Caco-2 (cell line): Measurements from ENCODE around the gene LENG8. TPM values are rescaled to one million over a fixed set of nuclear protein-coding genes. Genes with fewer than 3 reads are reported as not detected.
"Not testable (repeated sequence)": the region's sequence is repeated elsewhere in the genome, so short reads cannot be mapped to it uniquely, and the experiment has no call there.

ENCODE experiments used
- BruUV-seq: library from RNA; stranded (reverse); fragments of 400-500 nt; replicated peaks from 2 replicates; lab custom pipeline; 2021; lab: Mats Ljungman, UMichigan
- CTCF ChIA-PET: fragments of 300-600 bp; sonication (Branson Sonifier 250); formaldehyde crosslinking; loops from one replicate; lab custom pipeline; 2022; ENCODE audit warnings: antibody characterized with exemption; lab: Charles Lee
- POLR2A ChIA-PET: fragments of 300-600 bp; sonication (Branson Sonifier 250); formaldehyde crosslinking; loops from one replicate; lab custom pipeline; 2022; ENCODE audit warnings: antibody characterized with exemption; lab: Charles Lee
- DNase-seq, 2 experiments: peaks; one replicate each; pipeline versions ENCODE4 v3.0.0 to v3.0.0-alpha.2; 2020 to 2022
- H3K27me3 ChIP-seq: replicated peaks from 2 replicates; pipeline ENCODE4 v1.6.0; 2011; ENCODE audit warnings: low read length; ENCODE audit not compliant: control insufficient read depth, insufficient read depth
- H3K36me3 ChIP-seq: 2 replicates; pipeline ENCODE4 v1.5.1; 2011; ENCODE audit warnings: low read length; ENCODE audit not compliant: control insufficient read depth, insufficient read depth
- H3K4me1 ChIP-seq: fragments of 250-450 bp; sonication (Bioruptor Pico); 2 replicates; pipeline ENCODE4 v1.5.1; 2020; ENCODE audit warnings: mild to moderate bottlenecking
- H3K4me3 ChIP-seq: 2 replicates; pipeline ENCODE4 v1.5.1; 2011; ENCODE audit warnings: low read depth, mild to moderate bottlenecking, control low read depth, low read length
- H3K9me3 ChIP-seq: fragments of 250-450 bp; sonication (Bioruptor Pico); 2 replicates; pipeline ENCODE4 v1.5.1; 2020; ENCODE audit warnings: mild to moderate bottlenecking, moderate library complexity
- H3K27ac Mint-ChIP-seq: one replicate; pipeline ENCODE4 v1.8.0; 2022; ENCODE audit warnings: mixed read lengths; ENCODE audit not compliant: unreplicated experiment
- H3K27me3 Mint-ChIP-seq: one replicate; pipeline ENCODE4 v1.8.0; 2022; ENCODE audit warnings: mixed read lengths; ENCODE audit not compliant: insufficient read depth, unreplicated experiment
- H3K36me3 Mint-ChIP-seq: one replicate; pipeline ENCODE4 v1.8.0; 2022; ENCODE audit warnings: mild to moderate bottlenecking, mixed read lengths; ENCODE audit not compliant: insufficient read depth, unreplicated experiment
- H3K4me1 Mint-ChIP-seq: one replicate; pipeline ENCODE4 v1.8.0; 2022; ENCODE audit warnings: low read depth, mixed read lengths; ENCODE audit not compliant: unreplicated experiment
- H3K4me3 Mint-ChIP-seq: one replicate; pipeline ENCODE4 v1.8.0; 2022; ENCODE audit warnings: mild to moderate bottlenecking, moderate library complexity, mixed read lengths; ENCODE audit not compliant: unreplicated experiment
- H3K9me3 Mint-ChIP-seq: one replicate; pipeline ENCODE4 v1.8.0; 2022; ENCODE audit warnings: mixed read lengths; ENCODE audit not compliant: unreplicated experiment
- CTCF ChIP-seq, 2 experiments: fragments of 200-600 bp in 1 of 2; IDR thresholded peaks; 1 replicate in 1 of 2; 2 replicates in 1 of 2; pipeline versions ENCODE4 v1.5.1 to v1.8.0; 2011 to 2022; ENCODE audit warnings: antibody characterized with exemption in 1 of 2, control low read depth in 1 of 2, inconsistent platforms in 1 of 2, low read depth in 1 of 2, low read length in 1 of 2, mild to moderate bottlenecking in 1 of 2, moderate library complexity in 1 of 2; ENCODE audit not compliant: insufficient read depth in 1 of 2, severe bottlenecking in 1 of 2, unreplicated experiment in 1 of 2
- intact Hi-C: fragments of 100-400 bp; cut with micrococcal nuclease; formaldehyde crosslinking; loops from one replicate; pipeline ENCODE4 v1.10.0; 2022; ENCODE audit not compliant: unreplicated experiment
- total RNA-seq: library from RNA; stranded (reverse); gene quantifications from 2 replicates; pipeline ENCODE4 v1.2.3, GENCODE V29; 2022

Gene LENG8
- total RNA-seq, 1 experiment from 2014 or later = 143 TPM

DNA sequence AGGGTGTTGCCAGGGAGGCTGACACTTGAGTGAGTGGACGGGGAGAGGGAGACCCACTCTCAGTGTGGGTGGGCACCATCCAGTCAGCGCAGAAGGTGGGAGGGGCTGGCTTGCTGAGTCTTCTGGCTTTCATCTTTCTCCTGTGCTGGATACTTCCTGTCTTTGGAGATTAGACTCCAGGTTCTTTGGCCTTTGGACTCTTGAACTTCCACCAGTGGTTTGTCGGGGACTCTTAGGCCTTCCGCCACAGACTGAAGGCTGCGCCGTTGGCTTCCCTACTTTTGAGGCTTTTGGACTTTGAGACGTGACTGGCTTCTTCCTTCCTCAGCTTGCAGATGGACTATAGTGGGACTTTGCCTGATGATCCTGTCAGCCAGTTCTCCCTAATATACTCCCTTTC, 4.3 kb upstream of the LENG8 start:
- Mint-ChIP-seq H3K27ac (peak overlapping the region; percentile 15), H3K4me3 (no peak overlapping the region), H3K9me3 (no peaks in the 10 kb centered on the region), H3K36me3 (peaks cover 70% of the 10 kb centered on the region), H3K27me3 (no peaks in the 10 kb centered on the region), H3K4me1 (no peaks in the 10 kb centered on the region)
- no peaks in the 10 kb centered on the region for H3K9me3 ChIP-seq
- POLR2A ChIA-PET = no interaction called here
- no TSS peak for BruUV-seq
- intact Hi-C loops = no loop called here
- peaks cover 27% of the 10 kb centered on the region for H3K4me1 ChIP-seq
- DNase-seq = peak; percentile 51 to 79
- no peaks in the 10 kb centered on the region for H3K27me3 ChIP-seq
- H3K4me3 ChIP-seq = no peak overlapping the region
- H3K36me3 ChIP-seq = peaks cover 1% of the 10 kb centered on the region; the same call in 1 of the 2 replicates
- CTCF ChIA-PET = no interaction called here
- TF ChIP-seq CTCF (IDR thresholded peaks at IDR 0.05; ENCODE audit: insufficient read depth in 1 of 2, low read depth in 1 of 2, low read length in 1 of 2, severe bottlenecking in 1 of 2, unreplicated experiment in 1 of 2) = no peak

GRCh38 chr19:54446349-54446748, 2.6 kb upstream of the LENG8 start:
- intact Hi-C loops, H3K27ac Mint-ChIP-seq, CTCF ChIA-PET, POLR2A ChIA-PET, H3K27me3 ChIP-seq, H3K9me3 ChIP-seq, H3K9me3 Mint-ChIP-seq, H3K27me3 Mint-ChIP-seq, H3K36me3 ChIP-seq, BruUV-seq, H3K4me3 ChIP-seq: not testable (repeated sequence)
- H3K36me3 Mint-ChIP-seq = peaks cover 73% of the 10 kb centered on the region
- TF ChIP-seq CTCF (IDR thresholded peaks at IDR 0.05; ENCODE audit: insufficient read depth in 1 of 2, low read depth in 1 of 2, low read length in 1 of 2, severe bottlenecking in 1 of 2, unreplicated experiment in 1 of 2) = peak; percentile 6 to 19
- peaks cover 13% of the 10 kb centered on the region for H3K4me1 Mint-ChIP-seq
- peak in 1 of 2 experiments; percentile 35 for DNase-seq
- H3K4me3 Mint-ChIP-seq = peak overlapping the region; percentile 92
- H3K4me1 ChIP-seq = peaks cover 27% of the 10 kb centered on the region

DNA sequence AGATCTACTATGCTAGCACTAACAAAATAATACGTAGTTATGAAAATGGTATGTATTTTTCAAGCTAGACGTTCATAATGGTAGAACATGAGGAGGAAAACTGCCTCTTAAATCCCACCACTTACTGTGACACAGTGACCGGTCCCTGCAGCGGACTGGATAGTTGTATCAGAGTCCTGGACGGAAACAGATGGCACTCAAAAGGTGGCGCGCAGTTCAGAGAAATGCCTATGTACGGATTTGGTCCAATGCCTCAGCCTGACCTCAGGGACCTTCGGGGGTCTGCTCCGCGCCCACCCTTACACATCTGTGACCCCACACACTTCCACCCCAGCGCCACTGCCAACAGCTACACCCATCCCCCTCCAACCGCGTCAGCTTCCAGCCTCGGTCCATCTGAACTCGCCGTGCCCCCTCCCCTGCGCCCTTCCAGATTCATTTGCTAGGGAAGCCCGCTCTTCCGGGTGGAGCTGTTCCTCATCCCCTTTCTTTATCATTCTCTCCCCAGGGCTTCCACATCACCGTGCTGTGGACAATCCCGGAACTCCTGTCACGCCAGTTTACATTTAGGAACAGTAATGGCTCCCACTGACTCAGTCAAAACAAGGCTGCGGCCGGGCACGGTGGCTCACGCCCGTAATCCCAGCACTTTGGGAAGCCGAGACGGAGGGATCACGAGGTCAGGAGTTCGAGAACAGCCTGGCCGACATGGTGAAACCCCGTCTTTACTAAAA, 792 bp upstream of the LENG8 start:
- TSS peak; percentile 49 for BruUV-seq

More for the DNA sequence above, 792 bp upstream of the LENG8 start:
- H3K9me3 Mint-ChIP-seq = no peaks in the 10 kb centered on the region
- ChIA-PET CTCF (interaction anchor here (0.9 to 1.7 kb wide), 4 partner anchors 9 to 258 kb away, joined by 3 to 12 read pairs (median 3); partner anchors contain the start of genes LENG9 and MBOAT7), POLR2A (interaction anchor here (0.5 to 1.7 kb wide), 11 partner anchors 9 to 637 kb away, joined by 3 to 48 read pairs (median 4); partner anchors contain the start of genes CDC42EP5, LENG1, LENG9 and MBOAT7)
- peaks cover 75% of the 10 kb centered on the region for H3K36me3 Mint-ChIP-seq
- H3K4me3 Mint-ChIP-seq = peak overlapping the region; percentile 92
- H3K27me3 Mint-ChIP-seq = no peaks in the 10 kb centered on the region
- intact Hi-C loops = no loop called here
- TF ChIP-seq CTCF (IDR thresholded peaks at IDR 0.05; ENCODE audit: insufficient read depth in 1 of 2, low read depth in 1 of 2, low read length in 1 of 2, severe bottlenecking in 1 of 2, unreplicated experiment in 1 of 2) = no peak
- Histone ChIP-seq H3K27me3 (no peaks in the 10 kb centered on the region), H3K4me1 (peaks cover 27% of the 10 kb centered on the region), H3K9me3 (no peaks in the 10 kb centered on the region), H3K4me3 (peak overlapping the region; percentile 71), H3K36me3 (peaks cover 5% of the 10 kb centered on the region)
- H3K27ac Mint-ChIP-seq = peak overlapping the region; percentile 94
- peak; percentile 64 to 65 for DNase-seq
- H3K4me1 Mint-ChIP-seq = peaks cover 13% of the 10 kb centered on the region
